Activated naive CD8-positive, alpha-beta T cell (primary cell): ENCODE data around the gene DENND1A.
"Not testable (repeated sequence)": the region's sequence is repeated elsewhere in the genome, so short reads cannot be mapped to it uniquely, and the experiment has no call there.

ENCODE experiments used
- H3K27ac Mint-ChIP-seq: one replicate; pipeline ENCODE4 v1.8.0; 2021; ENCODE audit warnings: mixed read lengths
- H3K27me3 Mint-ChIP-seq: one replicate; pipeline ENCODE4 v1.8.0; 2021; ENCODE audit warnings: mixed read lengths
- H3K36me3 Mint-ChIP-seq: one replicate; pipeline ENCODE4 v1.8.0; 2021; ENCODE audit warnings: mixed read lengths
- H3K4me1 Mint-ChIP-seq: one replicate; pipeline ENCODE4 v1.8.0; 2021; ENCODE audit warnings: low read depth, mixed read lengths
- H3K4me3 Mint-ChIP-seq: one replicate; pipeline ENCODE4 v1.8.0; 2021; ENCODE audit warnings: mild to moderate bottlenecking, mixed read lengths
- H3K9me3 Mint-ChIP-seq: one replicate; pipeline ENCODE4 v1.8.0; 2021; ENCODE audit warnings: low read depth, mixed read lengths

Gene DENND1A

DNA sequence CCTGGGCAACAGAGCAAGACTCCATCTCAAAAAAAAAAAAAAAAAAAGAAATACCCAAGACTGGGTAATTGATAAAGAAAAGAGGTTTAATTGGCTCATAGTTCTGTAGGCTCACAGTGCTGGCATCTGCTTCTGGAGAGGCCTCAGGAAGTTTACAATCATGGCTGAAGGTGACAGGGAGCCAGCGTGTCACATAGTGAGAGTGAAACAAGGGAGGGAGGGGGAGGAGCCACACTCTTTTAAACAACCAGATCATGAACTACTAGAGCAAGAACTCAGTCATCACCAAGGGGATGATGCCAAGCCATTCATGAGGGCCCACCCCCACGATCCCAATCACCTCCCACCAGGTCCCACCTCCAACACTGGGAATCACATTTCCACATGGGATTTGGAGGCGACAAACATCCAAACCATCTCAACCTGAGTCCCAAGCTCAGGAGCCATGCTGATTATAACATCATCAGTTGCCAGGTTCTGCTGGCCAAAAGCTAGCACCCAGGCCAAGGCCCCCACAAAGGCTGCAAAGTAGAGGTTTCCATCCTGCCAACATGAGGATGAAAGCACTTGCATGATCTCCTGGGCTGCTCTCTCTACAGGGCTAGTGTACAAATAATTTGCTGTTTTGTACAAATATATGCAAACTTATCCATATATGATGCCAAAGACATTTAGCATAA, 15.3 kb downstream of the DENND1A start:
- Mint-ChIP-seq H3K4me1 (no peaks in the 10 kb centered on the region), H3K27ac (no peak overlapping the region), H3K9me3 (peaks cover 5% of the 10 kb centered on the region), H3K36me3 (peaks cover 8% of the 10 kb centered on the region), H3K27me3 (no peaks in the 10 kb centered on the region), H3K4me3 (no peak overlapping the region)

DNA sequence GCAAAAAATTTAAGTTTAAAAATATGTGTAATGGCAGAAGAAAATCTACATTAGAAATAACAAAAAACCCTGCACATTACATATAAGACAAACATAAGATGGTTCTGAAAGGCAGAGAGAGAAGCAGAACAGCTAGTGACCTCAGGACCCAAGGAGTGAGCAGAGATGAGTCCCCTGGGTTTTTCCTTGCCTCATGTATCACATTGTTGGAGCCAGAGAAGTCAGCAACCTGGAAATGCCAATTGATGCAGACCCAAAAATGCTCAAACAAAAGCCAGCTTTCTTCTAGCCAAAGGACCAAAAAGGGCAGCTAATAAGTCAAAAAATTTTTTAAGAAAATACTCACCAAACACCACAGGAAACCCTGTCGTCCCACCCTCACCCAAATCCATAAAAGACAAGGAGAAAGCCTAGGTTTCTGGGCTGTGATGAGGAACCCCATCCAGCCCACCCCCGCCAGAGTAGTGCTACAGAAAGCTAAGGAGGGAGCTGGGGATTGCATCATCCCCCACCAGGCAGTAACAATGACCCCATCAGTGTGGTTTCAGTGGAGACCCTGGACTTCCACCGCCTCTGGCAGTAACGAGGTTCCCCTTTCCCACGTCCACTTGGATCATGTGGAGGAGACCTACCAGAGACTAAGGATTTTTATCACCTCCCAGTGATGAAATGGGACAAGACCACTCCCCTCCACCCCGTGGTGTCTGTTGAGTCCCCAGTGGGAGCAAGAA, 17.6 kb downstream of the DENND1A start:
- H3K36me3 Mint-ChIP-seq: peaks cover 3% of the 10 kb centered on the region
- no peak overlapping the region for H3K27ac Mint-ChIP-seq
- H3K27me3 Mint-ChIP-seq: no peaks in the 10 kb centered on the region
- peaks cover 5% of the 10 kb centered on the region for H3K9me3 Mint-ChIP-seq
- no peak overlapping the region for H3K4me3 Mint-ChIP-seq
- H3K4me1 Mint-ChIP-seq: no peaks in the 10 kb centered on the region

DNA sequence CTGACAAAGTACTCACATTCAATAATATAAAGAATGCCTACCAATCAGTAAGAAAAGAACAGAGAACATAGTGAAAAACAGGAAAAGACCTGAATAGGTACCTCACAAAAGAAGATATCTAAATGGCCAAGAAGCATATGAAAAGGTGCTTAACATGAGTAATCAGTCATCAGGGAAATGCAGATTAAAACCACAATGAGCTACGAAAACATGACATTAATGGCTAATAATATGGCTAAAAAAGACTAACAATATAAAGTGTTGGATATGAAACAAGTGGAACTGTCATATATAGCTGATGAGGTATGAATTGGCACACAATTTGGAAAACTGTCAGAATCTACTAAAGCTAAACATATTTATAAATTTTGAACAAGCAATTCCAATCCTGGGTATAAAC, 18.9 kb downstream of the DENND1A start:
- H3K4me3 Mint-ChIP-seq: no peak overlapping the region

DNA sequence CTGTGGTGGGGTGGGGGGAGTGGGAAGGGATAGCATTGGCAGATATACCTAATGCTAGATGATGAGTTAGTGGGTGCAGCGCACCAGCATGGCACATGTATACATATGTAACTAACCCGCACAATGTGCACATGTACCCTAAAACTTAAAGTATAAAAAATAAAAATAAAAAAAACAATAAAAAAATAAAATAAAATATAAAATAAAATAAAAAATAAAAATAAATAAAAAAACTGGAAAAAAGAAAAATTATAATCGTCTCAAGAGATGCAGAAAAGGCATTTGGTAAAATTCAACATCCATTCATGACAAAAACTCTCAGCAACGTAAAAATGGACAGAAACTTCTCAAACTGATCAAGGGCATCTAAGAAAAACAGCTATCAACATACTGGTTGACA, 20.7 kb downstream of the DENND1A start:
- H3K27ac Mint-ChIP-seq, H3K4me1 Mint-ChIP-seq, H3K4me3 Mint-ChIP-seq, H3K36me3 Mint-ChIP-seq, H3K27me3 Mint-ChIP-seq, H3K9me3 Mint-ChIP-seq: not testable (repeated sequence)

More for the DNA sequence above, 18.9 kb downstream of the DENND1A start:
- H3K27me3 Mint-ChIP-seq: no peaks in the 10 kb centered on the region
- no peaks in the 10 kb centered on the region for H3K4me1 Mint-ChIP-seq
- peaks cover 2% of the 10 kb centered on the region for H3K36me3 Mint-ChIP-seq
- H3K27ac Mint-ChIP-seq: no peak overlapping the region
- peaks cover 5% of the 10 kb centered on the region for H3K9me3 Mint-ChIP-seq

GRCh38 chr9:123903550-123903949, 26.4 kb downstream of the DENND1A start:
- H3K4me1 Mint-ChIP-seq, H3K4me3 Mint-ChIP-seq, H3K27me3 Mint-ChIP-seq, H3K9me3 Mint-ChIP-seq, H3K27ac Mint-ChIP-seq: not testable (repeated sequence)
- peaks cover 12% of the 10 kb centered on the region for H3K36me3 Mint-ChIP-seq

- no peaks in the 10 kb centered on the region for H3K27me3 Mint-ChIP-seq
- H3K4me1 Mint-ChIP-seq: peaks cover 8% of the 10 kb centered on the region
- peaks cover 4% of the 10 kb centered on the region for H3K36me3 Mint-ChIP-seq
- H3K27ac Mint-ChIP-seq: no peak overlapping the region
- H3K9me3 Mint-ChIP-seq: no peaks in the 10 kb centered on the region
- H3K4me3 Mint-ChIP-seq: no peak overlapping the region
These were observed 35.1 kb downstream of the DENND1A start for GRCh38 chr9:123894822-123895221.

DNA sequence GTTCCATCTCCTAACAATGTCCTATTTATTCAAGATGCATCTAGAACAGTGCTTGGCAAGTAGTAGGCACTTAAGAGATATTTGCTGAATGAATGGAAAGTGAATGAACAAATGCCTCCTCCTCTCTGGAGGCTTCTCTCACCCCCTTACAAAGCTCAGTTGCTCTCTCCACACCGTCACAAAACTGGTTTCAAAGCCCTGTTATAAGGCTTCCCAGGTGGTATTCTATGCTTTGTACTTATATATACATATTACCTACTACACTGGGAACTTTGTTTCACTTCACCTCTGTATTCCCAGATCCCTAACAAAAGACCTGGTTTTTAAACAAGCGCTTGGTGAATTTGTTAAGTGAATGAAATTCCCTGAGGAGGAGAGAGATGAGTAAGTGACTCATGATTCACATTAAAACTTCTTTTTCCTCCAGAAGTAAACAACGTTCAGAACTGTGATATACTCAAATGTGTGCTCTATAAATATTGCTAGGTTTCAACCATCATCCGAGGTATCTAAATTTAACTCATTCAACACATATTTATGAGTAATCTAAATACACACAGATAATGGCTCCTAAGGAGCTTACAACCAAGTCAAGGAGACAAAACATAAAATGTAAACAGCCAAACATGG, 36.0 kb downstream of the DENND1A start:
- H3K36me3 Mint-ChIP-seq: peaks cover 9% of the 10 kb centered on the region
- H3K4me1 Mint-ChIP-seq: peaks cover 7% of the 10 kb centered on the region
- H3K27ac Mint-ChIP-seq: no peak overlapping the region
- H3K9me3 Mint-ChIP-seq: no peaks in the 10 kb centered on the region
- H3K27me3 Mint-ChIP-seq: no peaks in the 10 kb centered on the region
- H3K4me3 Mint-ChIP-seq: no peak overlapping the region

DNA sequence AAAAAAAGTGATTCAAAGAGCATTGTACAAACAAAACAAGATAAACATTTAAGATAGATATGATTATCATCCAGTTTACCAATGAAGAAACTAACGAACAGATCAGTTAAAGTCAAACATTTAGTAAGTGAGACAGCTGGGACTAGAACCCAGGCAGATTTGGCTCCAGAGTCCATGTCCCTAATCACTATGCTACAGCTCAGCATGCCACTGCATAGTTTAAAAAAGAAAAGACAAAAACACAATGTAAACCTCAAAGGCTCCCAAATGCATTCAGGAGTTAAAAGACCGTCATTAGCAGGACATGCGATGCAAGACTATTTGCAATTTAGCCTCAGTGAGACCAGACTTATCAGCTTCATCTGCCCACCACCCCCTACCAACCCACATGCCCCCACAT, 36.8 kb downstream of the DENND1A start:
- Mint-ChIP-seq H3K27me3 (no peaks in the 10 kb centered on the region), H3K9me3 (no peaks in the 10 kb centered on the region), H3K36me3 (peaks cover 15% of the 10 kb centered on the region), H3K4me3 (no peak overlapping the region), H3K27ac (no peak overlapping the region), H3K4me1 (peaks cover 6% of the 10 kb centered on the region)

DNA sequence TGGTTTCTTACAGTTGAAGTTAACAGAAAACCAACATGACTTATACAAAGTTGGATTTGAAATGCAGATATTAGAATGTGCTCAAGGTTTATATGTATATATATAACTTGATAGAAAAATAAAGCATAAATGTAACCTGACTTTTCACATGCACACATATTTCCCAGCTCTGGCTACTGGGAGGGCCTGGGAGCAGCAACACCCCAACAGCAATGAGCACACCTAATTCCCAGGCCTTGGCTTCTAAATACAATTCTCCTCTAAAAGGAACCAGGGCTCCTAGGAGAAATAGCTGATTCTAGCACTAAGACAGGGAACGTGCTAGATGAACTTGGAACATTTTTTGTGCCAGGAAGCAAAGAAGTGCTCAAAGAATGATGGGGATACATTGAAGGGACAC, 42.1 kb downstream of the DENND1A start:
- Mint-ChIP-seq H3K27ac (no peak overlapping the region), H3K4me3 (no peak overlapping the region), H3K36me3 (peaks cover 25% of the 10 kb centered on the region), H3K27me3 (no peaks in the 10 kb centered on the region), H3K4me1 (peaks cover 14% of the 10 kb centered on the region), H3K9me3 (peaks cover 4% of the 10 kb centered on the region)

- not testable (repeated sequence) for H3K9me3 Mint-ChIP-seq
- H3K4me1 Mint-ChIP-seq: peaks cover 24% of the 10 kb centered on the region
- H3K36me3 Mint-ChIP-seq: peaks cover 21% of the 10 kb centered on the region
These were observed 44.1 kb downstream of the DENND1A start for GRCh38 chr9:123885834-123886233.

DNA sequence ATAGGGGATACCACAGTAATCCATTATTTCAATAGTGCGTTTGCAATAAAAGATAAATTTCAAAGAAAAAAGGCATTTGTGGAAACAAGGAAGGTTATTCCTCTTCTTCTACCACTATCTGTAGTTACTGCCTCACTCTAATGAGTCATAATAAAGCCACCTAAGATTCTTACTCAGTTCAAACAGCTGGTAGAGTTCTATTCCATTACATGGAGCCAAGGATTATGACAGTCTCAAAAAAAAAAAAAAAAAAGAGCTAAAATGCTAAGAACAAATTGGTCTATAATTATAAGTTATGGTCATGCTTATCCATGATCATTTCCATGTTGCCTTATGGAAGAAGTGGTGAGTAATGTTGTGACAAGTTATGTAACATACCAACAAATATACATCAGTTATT, 46.3 kb downstream of the DENND1A start:
- Mint-ChIP-seq H3K4me3 (no peak overlapping the region), H3K27ac (no peak overlapping the region), H3K9me3 (peaks cover 4% of the 10 kb centered on the region), H3K36me3 (peaks cover 18% of the 10 kb centered on the region), H3K27me3 (no peaks in the 10 kb centered on the region), H3K4me1 (peaks cover 24% of the 10 kb centered on the region)

More at GRCh38 chr9:123885834-123886233, 44.1 kb downstream of the DENND1A start:
- H3K27me3 Mint-ChIP-seq, H3K4me3 Mint-ChIP-seq, H3K27ac Mint-ChIP-seq: not testable (repeated sequence)

- H3K9me3 Mint-ChIP-seq: no peaks in the 10 kb centered on the region
- H3K4me3 Mint-ChIP-seq: no peak overlapping the region
- H3K27me3 Mint-ChIP-seq: no peaks in the 10 kb centered on the region
- peaks cover 22% of the 10 kb centered on the region for H3K4me1 Mint-ChIP-seq
- H3K27ac Mint-ChIP-seq: no peak overlapping the region
- peaks cover 8% of the 10 kb centered on the region for H3K36me3 Mint-ChIP-seq
These were observed 48.3 kb downstream of the DENND1A start for GRCh38 chr9:123881604-123882003.

DNA sequence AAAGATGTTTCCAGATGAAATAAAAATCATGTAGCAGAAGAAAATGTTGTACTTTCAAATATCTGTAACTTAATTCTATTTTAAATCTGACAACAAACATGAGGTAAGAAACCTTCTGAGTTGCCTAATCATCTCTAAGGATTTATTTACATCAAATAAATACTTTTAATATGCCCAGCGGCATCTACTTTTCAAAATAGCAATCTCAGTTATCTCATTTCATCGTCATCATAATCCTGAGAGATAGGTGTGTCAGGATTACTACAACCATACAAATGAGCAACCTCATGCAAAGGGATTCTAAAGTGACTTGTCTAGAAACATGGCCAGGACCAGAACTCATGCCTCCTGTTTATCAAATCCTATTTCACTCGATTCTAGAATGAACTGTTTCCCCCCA, 49.5 kb downstream of the DENND1A start:
- H3K36me3 Mint-ChIP-seq: peaks cover 12% of the 10 kb centered on the region

DNA sequence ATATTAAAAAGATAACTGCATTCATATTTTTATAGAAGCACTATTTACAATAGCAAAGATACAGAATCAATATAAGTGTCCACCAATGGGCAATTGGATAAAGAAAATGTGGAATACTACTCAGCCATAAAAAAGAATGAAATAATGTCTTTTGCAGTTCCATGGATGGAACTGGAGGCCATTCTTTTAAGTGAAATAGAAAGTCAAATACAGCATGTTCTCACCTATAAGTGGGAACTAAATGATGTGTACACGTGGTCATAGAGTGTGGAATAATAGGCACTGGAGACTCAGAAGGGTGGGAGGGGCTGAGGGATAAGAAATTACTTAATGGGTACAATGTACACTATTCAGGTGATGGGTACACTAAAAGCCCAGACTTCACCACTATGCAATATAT, 53.2 kb downstream of the DENND1A start:
- Mint-ChIP-seq H3K27me3 (no peaks in the 10 kb centered on the region), H3K27ac (no peak overlapping the region), H3K4me3 (no peak overlapping the region), H3K36me3 (peaks cover 23% of the 10 kb centered on the region), H3K4me1 (peaks cover 7% of the 10 kb centered on the region), H3K9me3 (no peaks in the 10 kb centered on the region)

More for the DNA sequence above, 49.5 kb downstream of the DENND1A start:
- H3K4me1 Mint-ChIP-seq: peaks cover 22% of the 10 kb centered on the region
- H3K9me3 Mint-ChIP-seq: no peaks in the 10 kb centered on the region
- no peaks in the 10 kb centered on the region for H3K27me3 Mint-ChIP-seq
- no peak overlapping the region for H3K27ac Mint-ChIP-seq
- no peak overlapping the region for H3K4me3 Mint-ChIP-seq

DNA sequence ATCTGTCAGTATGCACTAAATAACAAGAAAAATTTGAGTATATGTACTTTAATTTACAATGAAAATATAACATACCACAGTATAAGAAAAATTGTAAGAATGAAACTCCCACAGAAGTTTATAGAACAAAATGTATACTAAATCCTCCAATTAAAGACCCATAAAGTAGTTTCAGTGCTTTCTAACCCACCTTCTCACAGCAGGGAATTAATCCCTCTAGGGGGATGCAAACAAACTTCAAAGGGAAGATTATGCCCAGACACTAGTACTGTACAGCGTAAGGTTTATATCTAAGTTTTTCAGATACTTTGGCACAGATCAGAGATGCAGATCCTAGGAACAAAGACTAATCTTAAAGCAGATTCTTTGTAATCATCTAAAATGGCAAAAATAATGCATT, 57.2 kb downstream of the DENND1A start:
- peaks cover 22% of the 10 kb centered on the region for H3K36me3 Mint-ChIP-seq
- peaks cover 18% of the 10 kb centered on the region for H3K4me1 Mint-ChIP-seq
- H3K27me3 Mint-ChIP-seq: no peaks in the 10 kb centered on the region
- H3K27ac Mint-ChIP-seq: no peak overlapping the region
- no peak overlapping the region for H3K4me3 Mint-ChIP-seq
- H3K9me3 Mint-ChIP-seq: no peaks in the 10 kb centered on the region
